A549 (cell line): ENCODE results near the gene PCSK6. TPM values are rescaled to one million over a fixed set of nuclear protein-coding genes. Genes with fewer than 3 reads are reported as not detected.

ENCODE experiments used
- ATAC-seq, 2 experiments: fragments of 200-7000 bp in 1 of 2; fragments of >200 bp in 1 of 2; cut with Nextera tagmentation in 1 of 2; cut with Tn5 transposase in 1 of 2; 3 replicates each; pipeline versions ENCODE4 v1.8.0 to v1.9.1; 2018 to 2020; ENCODE audit warnings: mild to moderate bottlenecking in 1 of 2, moderate library complexity in 1 of 2
- CTCF ChIA-PET: fragments of 300-600 bp; sonication (Branson Sonifier 250); formaldehyde crosslinking; extraction: SDS; loops from one replicate; lab custom pipeline; 2021; ENCODE audit warnings: antibody characterized with exemption, inconsistent platforms; lab: Yijun Ruan, JAX
- POLR2A ChIA-PET: fragments of 350-600 bp; formaldehyde crosslinking; extraction: SDS; loops from one replicate; lab custom pipeline; 2021; ENCODE audit warnings: antibody characterized with exemption, inconsistent platforms; lab: Yijun Ruan, JAX
- DNase-seq, 2 experiments: peaks; one replicate each; pipeline versions ENCODE4 v3.0.0 to v3.0.0-alpha.2; 2011 to 2016; ENCODE audit warnings: low read depth in 1 of 2, low spot score in 1 of 2
- FAIRE-seq: peaks from 2 replicates; lab custom pipeline; 2011; peaks lifted over from hg19 to GRCh38; lab: Jason Lieb, UNC
- H3K27ac ChIP-seq, 2 experiments: fragments of >200 bp; sonication (Bioruptor Twin); formaldehyde crosslinking; 3 replicates each; pipeline ENCODE4 v1.5.1; 2016 to 2017
- H3K4me1 ChIP-seq: fragments of >200 bp; sonication (Bioruptor Twin); formaldehyde crosslinking; 3 replicates; pipeline ENCODE4 v1.6.1; 2016
- H3K4me2 ChIP-seq: fragments of >200 bp; sonication (Bioruptor Twin); formaldehyde crosslinking; 3 replicates; pipeline ENCODE4 v1.6.1; 2016
- H3K4me3 ChIP-seq: fragments of >200 bp; sonication (Bioruptor Twin); formaldehyde crosslinking; 3 replicates; pipeline ENCODE4 v1.5.1; 2016
- H3K9me3 ChIP-seq: fragments of >200 bp; sonication (Bioruptor Twin); formaldehyde crosslinking; 3 replicates; pipeline ENCODE4 v1.6.1; 2016
- ATOH8 ChIP-seq: fragments of 250-450 bp; sonication (Bioruptor Pico); IDR thresholded peaks from 2 replicates; pipeline ENCODE4 v1.5.0; 2020; ENCODE audit warnings: low read depth, mild to moderate bottlenecking, moderate library complexity
- CHD2 ChIP-seq: fragments of 150-350 bp; IDR thresholded peaks from 2 replicates; pipeline ENCODE4 v1.6.1; 2014; ENCODE audit warnings: low read length; ENCODE audit not compliant: partially characterized antibody
- CTCF ChIP-seq: fragments of >200 bp; sonication (Bioruptor Twin); formaldehyde crosslinking; IDR thresholded peaks from 3 replicates; pipeline ENCODE4 v1.5.1; 2016
- EHF ChIP-seq: fragments of 250-450 bp; sonication (Bioruptor Pico); IDR thresholded peaks from 2 replicates; pipeline ENCODE4 v1.5.0; 2020; ENCODE audit warnings: mild to moderate bottlenecking
- EP300 ChIP-seq, 2 experiments: fragments of >200 bp; sonication (Bioruptor Twin); formaldehyde crosslinking; IDR thresholded peaks; 2 replicates in 1 of 2; 3 replicates in 1 of 2; pipeline ENCODE4 v1.6.1; 2016 to 2017
- GATA3 ChIP-seq: IDR thresholded peaks from 2 replicates; pipeline ENCODE4 v1.6.1; 2012; ENCODE audit warnings: borderline replicate concordance
- HEYL ChIP-seq: fragments of 250-450 bp; sonication (Bioruptor Pico); IDR thresholded peaks from 2 replicates; pipeline ENCODE4 v1.8.0; 2021; ENCODE audit warnings: mild to moderate bottlenecking, moderate library complexity
- HMGXB4 ChIP-seq: fragments of 250-450 bp; sonication (Bioruptor Pico); IDR thresholded peaks from 2 replicates; pipeline ENCODE4 v1.5.0; 2021; ENCODE audit warnings: mild to moderate bottlenecking, moderate library complexity, borderline replicate concordance
- HOXA7 ChIP-seq: fragments of 250-450 bp; sonication (Bioruptor Pico); IDR thresholded peaks from 2 replicates; pipeline ENCODE4 v1.5.0; 2020; ENCODE audit warnings: mild to moderate bottlenecking, moderate library complexity
- HOXB13 ChIP-seq: fragments of 250-450 bp; sonication (Bioruptor Pico); IDR thresholded peaks from 2 replicates; pipeline ENCODE4 v1.5.0; 2020; ENCODE audit warnings: low read depth, mild to moderate bottlenecking, moderate library complexity
- HOXB5 ChIP-seq: fragments of 250-450 bp; sonication (Bioruptor Pico); IDR thresholded peaks from 2 replicates; pipeline ENCODE4 v1.5.0; 2020; ENCODE audit warnings: mild to moderate bottlenecking, moderate library complexity
- MAX ChIP-seq: IDR thresholded peaks from 2 replicates; pipeline ENCODE4 v1.6.1; 2012
- MAZ ChIP-seq: fragments of 150-350 bp; IDR thresholded peaks from 2 replicates; pipeline ENCODE4 v1.6.1; 2014; ENCODE audit warnings: antibody characterized with exemption, low read depth, low read length, borderline replicate concordance
- NFE2L2 ChIP-seq: fragments of 150-350 bp; conservative IDR thresholded peaks from 2 replicates; pipeline ENCODE4 v1.6.1; 2014; ENCODE audit warnings: low read length
- NPAS2 ChIP-seq: fragments of 250-450 bp; sonication (Bioruptor Pico); IDR thresholded peaks from 2 replicates; pipeline ENCODE4 v1.8.0; 2022; ENCODE audit warnings: mild to moderate bottlenecking, moderate library complexity, borderline replicate concordance
- POLR2A ChIP-seq: IDR thresholded peaks from 2 replicates; pipeline ENCODE4 v1.6.1; 2012; ENCODE audit warnings: mild to moderate bottlenecking, low read length
- RFX5 ChIP-seq: fragments of 450-650 bp; IDR thresholded peaks from 2 replicates; pipeline ENCODE4 v1.7.1; 2014; ENCODE audit warnings: antibody characterized with exemption, mild to moderate bottlenecking, moderate library complexity
- RNF2 ChIP-seq: fragments of 200-600 bp; sonication (generic); IDR thresholded peaks from 2 replicates; pipeline ENCODE4 v1.6.1; 2016; ENCODE audit warnings: low read depth, mild to moderate bottlenecking, antibody characterized with exemption, moderate library complexity, borderline replicate concordance
- SMC3 ChIP-seq: fragments of >200 bp; sonication (Bioruptor Twin); formaldehyde crosslinking; IDR thresholded peaks from 3 replicates; pipeline ENCODE4 v1.6.1; 2018; ENCODE audit warnings: inconsistent platforms
- TFCP2L1 ChIP-seq: fragments of 250-450 bp; sonication (Bioruptor Pico); IDR thresholded peaks from 2 replicates; pipeline ENCODE4 v1.5.0; 2021; ENCODE audit warnings: mild to moderate bottlenecking
- whole genome bisulfite sequencing: methylation state at CpG from one replicate; pipeline ENCODE4 v1.1.6; 2017; ENCODE audit errors: missing lambda C conversion rate; 5-methylcytosine and 5-hydroxymethylcytosine counted together
- polyA plus RNA-seq, 4 experiments: library from polyadenylated mRNA; depleted of rRNA in 3 of 4; stranded (reverse); fragments of >200 nt; fragmentation: RNase III in 1 of 4; extraction: RNeasy Plus Mini Kit Qiagen cat#74134 plus additional on column Dnase treatment in 1 of 4; gene quantifications; 2 replicates in 3 of 4; 3 replicates in 1 of 4; pipeline ENCODE4 v1.2.3, GENCODE V29; 2011 to 2017
- TF ChIP-seq, protein P1 (sequence below): fragments of 150-350 bp; IDR thresholded peaks from 2 replicates; pipeline ENCODE4 v1.6.1; 2014; ENCODE audit warnings: low read depth, mild to moderate bottlenecking, low read length
- TF ChIP-seq, protein P2 (sequence below): IDR thresholded peaks from 2 replicates; pipeline ENCODE4 v1.6.1; 2012; ENCODE audit warnings: low read depth, borderline replicate concordance

The PCSK6 gene
- polyA plus RNA-seq, 2 of the 4 experiments (the other 2 are of a cell fraction) = 10.0 to 15.2 TPM

- ChIA-PET CTCF (interaction anchor here (1.0 kb wide), 1 partner anchor 31 kb away, joined by 3 read pairs; no protein-coding TSS in a partner anchor), POLR2A (no interaction called here)
- WGBS = 79% methylated on average over 6 of the region's 6 CpGs
- FAIRE-seq (no peak), DNase-seq (no peak), ATAC-seq (no peak)
- Histone ChIP-seq H3K27ac (no peak overlapping the region; a peak in 1 of 6 replicates), H3K9me3 (no peaks in the 10 kb centered on the region), H3K4me2 (no peak overlapping the region), H3K4me3 (no peak overlapping the region), H3K4me1 (peaks cover 30% of the 10 kb centered on the region)
- TF ChIP-seq TFCP2L1 (CRISPR knock-in tag) (no peak), EP300 (IDR thresholded peaks at IDR 0.05) (no peak), SMC3 (no peak), CHD2 (no peak), GATA3 (no peak), POLR2A (no peak), HOXB13 (no peak), RNF2 (no peak), HMGXB4 (CRISPR knock-in tag) (no peak)
- TF ChIP-seq, protein P1, sequence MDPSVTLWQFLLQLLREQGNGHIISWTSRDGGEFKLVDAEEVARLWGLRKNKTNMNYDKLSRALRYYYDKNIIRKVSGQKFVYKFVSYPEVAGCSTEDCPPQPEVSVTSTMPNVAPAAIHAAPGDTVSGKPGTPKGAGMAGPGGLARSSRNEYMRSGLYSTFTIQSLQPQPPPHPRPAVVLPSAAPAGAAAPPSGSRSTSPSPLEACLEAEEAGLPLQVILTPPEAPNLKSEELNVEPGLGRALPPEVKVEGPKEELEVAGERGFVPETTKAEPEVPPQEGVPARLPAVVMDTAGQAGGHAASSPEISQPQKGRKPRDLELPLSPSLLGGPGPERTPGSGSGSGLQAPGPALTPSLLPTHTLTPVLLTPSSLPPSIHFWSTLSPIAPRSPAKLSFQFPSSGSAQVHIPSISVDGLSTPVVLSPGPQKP = no peak
- TF ChIP-seq, protein P2, sequence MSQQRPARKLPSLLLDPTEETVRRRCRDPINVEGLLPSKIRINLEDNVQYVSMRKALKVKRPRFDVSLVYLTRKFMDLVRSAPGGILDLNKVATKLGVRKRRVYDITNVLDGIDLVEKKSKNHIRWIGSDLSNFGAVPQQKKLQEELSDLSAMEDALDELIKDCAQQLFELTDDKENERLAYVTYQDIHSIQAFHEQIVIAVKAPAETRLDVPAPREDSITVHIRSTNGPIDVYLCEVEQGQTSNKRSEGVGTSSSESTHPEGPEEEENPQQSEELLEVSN = no peak
Observed at GRCh38 chr15:101532865-101533264, 43.4 kb upstream of the PCSK6 start.

- Histone ChIP-seq H3K4me3 (no peak overlapping the region), H3K9me3 (no peaks in the 10 kb centered on the region), H3K4me2 (no peak overlapping the region), H3K4me1 (peaks cover 41% of the 10 kb centered on the region), H3K27ac (peak overlapping the region; percentile 68 to 83; a peak in 5 of 6 replicates)
- FAIRE-seq (no peak), ATAC-seq (no peak), DNase-seq (no peak)
- ChIA-PET CTCF (interaction anchor here (0.7 to 0.9 kb wide), 2 partner anchors 35 to 110 kb away, joined by 3 read pairs; no protein-coding TSS in a partner anchor), POLR2A (no interaction called here)
- WGBS = 88% methylated on average over 13 of the region's 13 CpGs
- no peak for TF ChIP-seq NFE2L2
- no peak for TF ChIP-seq HEYL (CRISPR knock-in tag)
- no peak for TF ChIP-seq TFCP2L1 (CRISPR knock-in tag)
- no peak for TF ChIP-seq CTCF
- no peak for TF ChIP-seq MAX
- no peak for TF ChIP-seq HOXB5 (CRISPR knock-in tag)
Observed at GRCh38 chr15:101531170-101531569, 41.7 kb upstream of the PCSK6 start.

- peak in 1 of 2 experiments; percentile 38 for DNase-seq
Observed at GRCh38 chr15:101530224-101530958, 40.9 kb upstream of the PCSK6 start.

More at GRCh38 chr15:101530224-101530958, 40.9 kb upstream of the PCSK6 start:
- Histone ChIP-seq H3K9me3 (no peaks in the 10 kb centered on the region), H3K4me1 (peaks cover 41% of the 10 kb centered on the region), H3K27ac (peak overlapping the region; percentile 68 to 83), H3K4me2 (peak overlapping the region; percentile 79), H3K4me3 (no peak overlapping the region)
- no peak for TF ChIP-seq ATOH8 (CRISPR knock-in tag)
- no peak for TF ChIP-seq HOXA7 (CRISPR knock-in tag)
- no peak for TF ChIP-seq GATA3
- TF ChIP-seq EP300 (IDR thresholded peaks at IDR 0.05) = peak in 1 of 2 experiments; percentile 30; a peak in 1 of 5 replicates
- TF ChIP-seq, protein P2 = no peak
- TF ChIP-seq RFX5 = no peak
- TF ChIP-seq NPAS2 (CRISPR knock-in tag) = no peak
- TF ChIP-seq MAX = peak; percentile 59
- 0 out of 2 replicates have a peak, but pooled peaks have one; percentile 36 for TF ChIP-seq HOXB13
- no peak for TF ChIP-seq MAZ
- no peak for TF ChIP-seq SMC3
- TF ChIP-seq EHF (CRISPR knock-in tag) = no peak
- ATAC-seq = peak in 1 of 2 experiments; percentile 8; a peak in 3 of 6 replicates
- POLR2A ChIA-PET = no interaction called here
- WGBS = 65% methylated on average over 17 of the region's 17 CpGs
- FAIRE-seq = no peak
- CTCF ChIA-PET = interaction anchor here (0.7 kb wide), 1 partner anchor 34 kb away, joined by 3 read pairs; no protein-coding TSS in a partner anchor
